Sigmoid colon (tissue), 7 donors: ENCODE data around the gene SYMPK. TPM values are rescaled to one million over a fixed set of nuclear protein-coding genes. Genes with fewer than 3 reads are reported as not detected.

ENCODE experiments used
- DNase-seq: peaks from one replicate; pipeline ENCODE4 v3.0.0-alpha.2; 2019
- H3K27ac ChIP-seq, 4 donors: fragments of 200-600 bp; sonication (generic); one replicate each; pipeline ENCODE4 v1.5.1; 2016 to 2019; ENCODE audit warnings: mild to moderate bottlenecking in 1 of 4
- H3K27me3 ChIP-seq, 3 donors: fragments of 200-600 bp; sonication (generic); one replicate each; pipeline ENCODE4 v1.5.1; 2019; ENCODE audit warnings: mild to moderate bottlenecking in 1 of 3
- H3K36me3 ChIP-seq, 4 donors: fragments of 200-600 bp; sonication (generic); one replicate each; pipeline ENCODE4 v1.5.1; 2016 to 2019
- H3K4me1 ChIP-seq, 4 donors: fragments of 200-600 bp; sonication (generic); one replicate each; pipeline ENCODE4 v1.5.1; 2017 to 2019
- H3K4me3 ChIP-seq, 4 donors: fragments of 200-600 bp; sonication (generic); one replicate each; pipeline ENCODE4 v1.5.1; 2017 to 2019; ENCODE audit warnings: mild to moderate bottlenecking in 2 of 4, moderate library complexity in 1 of 4
- H3K9me3 ChIP-seq, 4 donors: fragments of 200-600 bp in 3 of 4; sonication (generic) in 3 of 4; one replicate each; pipeline versions ENCODE4 v1.5.1 to v1.6.1; 2013 to 2019
- CTCF ChIP-seq, 4 experiments: fragments of 450-650 bp in 3 of 4; fragments of 200-600 bp in 1 of 4; IDR thresholded peaks; one replicate each; pipeline ENCODE4 v1.5.1; 2016 to 2019; ENCODE audit warnings: antibody characterized with exemption in 4 of 4, mild to moderate bottlenecking in 3 of 4, moderate library complexity in 2 of 4
- EP300 ChIP-seq, 4 donors: sonication (generic); formaldehyde crosslinking; IDR thresholded peaks; one replicate each; pipeline ENCODE4 v1.6.1; 2017; ENCODE audit warnings: antibody characterized with exemption in 4 of 4
- POLR2A ChIP-seq, 2 donors: fragments of 450-650 bp; IDR thresholded peaks; one replicate each; pipeline ENCODE4 v1.6.1; 2016; ENCODE audit warnings: antibody characterized with exemption in 2 of 2, mild to moderate bottlenecking in 2 of 2, moderate library complexity in 2 of 2
- POLR2AphosphoS5 ChIP-seq, 4 donors: sonication (generic); formaldehyde crosslinking; IDR thresholded peaks; one replicate each; pipeline ENCODE4 v1.6.1; 2017; ENCODE audit warnings: antibody characterized with exemption in 4 of 4
- WGBS, 2 donors: extraction: QIAGEN DNeasy Blood & Tissue Kit; methylation state at CpG; one replicate each; pipeline ENCODE4 v1.1.7; 2013; 5-methylcytosine and 5-hydroxymethylcytosine counted together
- intact Hi-C: fragments of 100-400 bp; cut with DNase I; formaldehyde crosslinking; loops from one replicate; pipeline ENCODE4 v1.15.1; 2023
- polyA plus RNA-seq, 3 donors: library from polyadenylated mRNA; stranded (reverse); fragments of 200-250 nt; gene quantifications; one replicate each; pipeline ENCODE4 v1.2.3, GENCODE V29; 2013
- total RNA-seq, 4 donors: library from RNA; depleted of rRNA; stranded (reverse); fragments of >200 nt; gene quantifications; one replicate each; pipeline ENCODE4 v1.1.0, GENCODE V29; 2016
- donor health status: healthy with polysubstance abuse.
- donor health status: Bipolar disorder and iron deficiency.
- donor health status: healthy.

Gene SYMPK
- total and polyA plus RNA-seq, 7 donors, result 18.2 to 84.4 (median 28.5) TPM

GRCh38 chr19:45828945-45829344, 34.0 kb downstream of the SYMPK start:
- WGBS, 2 donors, result 95 to 96% methylated on average over 16 of the region's 16 CpGs
- TF ChIP-seq EP300 (IDR thresholded peaks at IDR 0.05), result no peak
- TF ChIP-seq POLR2A (IDR thresholded peaks at IDR 0.05), result no peak
- no peak for TF ChIP-seq POLR2AphosphoS5 (IDR thresholded peaks at IDR 0.05)
- TF ChIP-seq CTCF (IDR thresholded peaks at IDR 0.05), result no peak
- Histone ChIP-seq H3K27me3 (no peaks in the 10 kb centered on the region), H3K4me1 (peaks cover 0 to 6% (median 0%) of the 10 kb centered on the region in 4 donors), H3K27ac (no peak overlapping the region), H3K9me3 (no peaks in the 10 kb centered on the region), H3K4me3 (no peak overlapping the region), H3K36me3 (peaks cover 58 to 100% (median 84%) of the 10 kb centered on the region in 4 donors)
- no peak for DNase-seq
- intact Hi-C loops, result no loop called here

DNA sequence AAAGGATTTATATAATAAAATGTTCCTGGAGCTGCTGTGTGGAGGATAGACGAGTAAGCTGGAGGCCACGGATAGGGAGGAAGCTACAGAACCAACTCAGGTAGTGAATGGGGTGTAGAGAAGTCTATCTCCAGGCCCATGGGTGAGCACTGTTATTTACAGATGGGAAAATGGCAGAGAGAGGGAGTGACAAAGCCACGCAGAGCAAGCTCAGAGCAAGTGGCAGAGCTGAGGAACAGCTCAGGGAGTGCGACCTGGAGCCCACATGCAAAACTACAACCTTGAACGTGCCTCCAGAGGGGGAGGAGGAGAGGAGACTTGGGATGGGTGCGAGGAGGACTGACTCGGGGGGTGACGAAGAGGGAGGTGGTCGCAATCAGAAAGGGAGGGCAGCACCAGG, 34.4 kb downstream of the SYMPK start:
- no peak for DNase-seq
- Histone ChIP-seq H3K4me3 (no peak overlapping the region), H3K27me3 (no peaks in the 10 kb centered on the region), H3K36me3 (peaks cover 56 to 100% (median 81%) of the 10 kb centered on the region in 4 donors), H3K27ac (no peak overlapping the region), H3K4me1 (peaks cover 0 to 8% (median 0%) of the 10 kb centered on the region in 4 donors), H3K9me3 (no peaks in the 10 kb centered on the region)
- 91 to 94% methylated on average over 9 of the region's 9 CpGs for WGBS, 2 donors
- intact Hi-C loops, result no loop called here
- no peak for TF ChIP-seq CTCF (IDR thresholded peaks at IDR 0.05)

GRCh38 chr19:45827459-45828093, 35.4 kb downstream of the SYMPK start:
- Histone ChIP-seq H3K9me3 (no peaks in the 10 kb centered on the region), H3K4me3 (no peak overlapping the region), H3K36me3 (peaks cover 49 to 100% (median 83%) of the 10 kb centered on the region in 4 donors), H3K27ac (no peak overlapping the region), H3K4me1 (peaks cover 0 to 8% (median 0%) of the 10 kb centered on the region in 4 donors), H3K27me3 (no peaks in the 10 kb centered on the region)
- TF ChIP-seq POLR2AphosphoS5 (IDR thresholded peaks at IDR 0.05), result no peak
- no peak for TF ChIP-seq CTCF (IDR thresholded peaks at IDR 0.05)
- TF ChIP-seq EP300 (IDR thresholded peaks at IDR 0.05), result no peak
- no peak for TF ChIP-seq POLR2A (IDR thresholded peaks at IDR 0.05)
- intact Hi-C loops, result no loop called here
- DNase-seq, result no peak
- 95 to 96% methylated on average over 16 of the region's 16 CpGs for WGBS, 2 donors

GRCh38 chr19:45826934-45827333, 36.0 kb downstream of the SYMPK start:
- intact Hi-C loops, result no loop called here
- H3K4me3 ChIP-seq, result no peak overlapping the region
- no peaks in the 10 kb centered on the region for H3K9me3 ChIP-seq
- TF ChIP-seq EP300 (IDR thresholded peaks at IDR 0.05) (no peak), POLR2AphosphoS5 (IDR thresholded peaks at IDR 0.05) (no peak), POLR2A (IDR thresholded peaks at IDR 0.05) (no peak), CTCF (IDR thresholded peaks at IDR 0.05) (no peak)
- WGBS, 2 donors, result 88 to 91% methylated on average over 11 of the region's 11 CpGs
- peaks cover 49 to 97% (median 79%) of the 10 kb centered on the region in 4 donors for H3K36me3 ChIP-seq
- H3K27ac ChIP-seq, result no peak overlapping the region
- no peak for DNase-seq
- no peaks in the 10 kb centered on the region for H3K27me3 ChIP-seq
- H3K4me1 ChIP-seq, result peaks cover 0 to 8% (median 0%) of the 10 kb centered on the region in 4 donors
